Neural cell (in vitro differentiated cells): ENCODE measurements around the gene CD72.

Source experiments
- EP300 ChIP-seq: fragments of 450-650 bp; conservative IDR thresholded peaks from 2 replicates; pipeline ENCODE4 v1.6.1; 2014; ENCODE audit warnings: antibody characterized with exemption, mild to moderate bottlenecking, moderate library complexity; ENCODE audit not compliant: poor library complexity, severe bottlenecking
- EZH2 ChIP-seq: fragments of 200-600, 300-800 bp; shearing (Covaris generic), sonication (generic); IDR thresholded peaks from 2 replicates; pipeline ENCODE4 v1.6.1; 2014; ENCODE audit warnings: antibody characterized with exemption, low read length, borderline replicate concordance, mild to moderate bottlenecking; ENCODE audit not compliant: insufficient read depth, poor library complexity, severe bottlenecking
- MXI1 ChIP-seq: fragments of 450-650 bp; conservative IDR thresholded peaks from 2 replicates; pipeline ENCODE4 v1.6.1; 2014; ENCODE audit warnings: antibody characterized with exemption, mild to moderate bottlenecking; ENCODE audit not compliant: poor library complexity, severe bottlenecking
- POLR2AphosphoS5 ChIP-seq: IDR thresholded peaks from 2 replicates; pipeline ENCODE4 v1.6.1; 2012
- RAD21 ChIP-seq: fragments of 450-650 bp; conservative IDR thresholded peaks from 2 replicates; pipeline ENCODE4 v1.6.1; 2014; ENCODE audit warnings: antibody characterized with exemption, mild to moderate bottlenecking, moderate library complexity
- TAF1 ChIP-seq: IDR thresholded peaks from 2 replicates; pipeline ENCODE4 v1.6.1; 2012; ENCODE audit warnings: low read depth
- TF ChIP-seq, protein P1 (sequence below): fragments of 450-650 bp; IDR thresholded peaks from 2 replicates; pipeline ENCODE4 v1.5.1; 2014; ENCODE audit warnings: antibody characterized with exemption, mild to moderate bottlenecking, moderate library complexity; ENCODE audit not compliant: poor library complexity, severe bottlenecking
- TF ChIP-seq, protein P2 (sequence below): IDR thresholded peaks from 2 replicates; pipeline ENCODE4 v1.6.1; 2012; ENCODE audit warnings: borderline replicate concordance

DNA sequence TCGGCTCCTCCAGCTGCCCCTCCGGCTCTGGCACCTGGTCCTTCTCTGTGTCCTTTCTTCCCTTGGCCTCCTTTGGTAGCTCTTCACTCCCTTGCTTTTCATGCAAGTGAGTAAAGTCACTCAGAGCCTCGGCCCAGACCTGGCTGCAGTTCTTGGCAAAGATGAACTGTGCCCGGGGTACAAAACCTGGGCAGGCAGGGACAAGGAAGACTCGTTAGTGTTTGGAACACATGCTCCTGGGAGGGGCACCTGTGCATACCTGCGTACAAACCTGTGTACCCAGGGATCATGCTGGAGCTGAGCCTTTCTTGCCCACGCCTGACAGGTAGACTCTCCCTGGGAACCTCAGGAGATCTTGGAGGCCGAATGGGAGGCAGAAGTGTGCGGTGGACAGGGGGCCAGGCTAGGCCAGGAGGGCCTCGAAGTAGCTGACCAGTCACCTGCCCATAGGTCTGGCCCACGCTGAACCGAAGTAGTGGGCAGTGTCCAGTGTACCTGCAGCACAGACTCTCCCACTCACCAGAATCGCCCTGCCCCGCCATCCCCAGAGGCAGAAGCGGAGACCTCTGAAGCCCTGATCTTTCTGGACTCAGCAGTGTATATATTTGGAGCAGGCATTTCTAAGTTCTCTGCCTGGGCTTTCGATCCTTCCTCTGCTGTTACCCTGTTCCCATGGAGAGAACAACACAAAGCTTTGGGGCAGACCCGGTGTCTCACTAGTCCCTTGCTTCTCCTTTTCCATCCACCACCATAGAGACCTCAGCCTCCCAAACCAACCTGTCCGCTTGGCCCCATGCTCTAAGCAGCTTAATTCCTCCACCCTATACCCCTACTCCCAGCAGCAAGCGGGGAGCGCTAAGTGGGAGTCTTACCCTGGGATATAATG is 55.1 kb downstream of the CD72 start:
- TF ChIP-seq, protein P1, sequence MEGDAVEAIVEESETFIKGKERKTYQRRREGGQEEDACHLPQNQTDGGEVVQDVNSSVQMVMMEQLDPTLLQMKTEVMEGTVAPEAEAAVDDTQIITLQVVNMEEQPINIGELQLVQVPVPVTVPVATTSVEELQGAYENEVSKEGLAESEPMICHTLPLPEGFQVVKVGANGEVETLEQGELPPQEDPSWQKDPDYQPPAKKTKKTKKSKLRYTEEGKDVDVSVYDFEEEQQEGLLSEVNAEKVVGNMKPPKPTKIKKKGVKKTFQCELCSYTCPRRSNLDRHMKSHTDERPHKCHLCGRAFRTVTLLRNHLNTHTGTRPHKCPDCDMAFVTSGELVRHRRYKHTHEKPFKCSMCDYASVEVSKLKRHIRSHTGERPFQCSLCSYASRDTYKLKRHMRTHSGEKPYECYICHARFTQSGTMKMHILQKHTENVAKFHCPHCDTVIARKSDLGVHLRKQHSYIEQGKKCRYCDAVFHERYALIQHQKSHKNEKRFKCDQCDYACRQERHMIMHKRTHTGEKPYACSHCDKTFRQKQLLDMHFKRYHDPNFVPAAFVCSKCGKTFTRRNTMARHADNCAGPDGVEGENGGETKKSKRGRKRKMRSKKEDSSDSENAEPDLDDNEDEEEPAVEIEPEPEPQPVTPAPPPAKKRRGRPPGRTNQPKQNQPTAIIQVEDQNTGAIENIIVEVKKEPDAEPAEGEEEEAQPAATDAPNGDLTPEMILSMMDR: no peak
- TF ChIP-seq EP300 (no peak), EZH2 (no peak), POLR2AphosphoS5 (no peak), MXI1 (no peak), RAD21 (no peak), TAF1 (no peak)
- TF ChIP-seq, protein P2, sequence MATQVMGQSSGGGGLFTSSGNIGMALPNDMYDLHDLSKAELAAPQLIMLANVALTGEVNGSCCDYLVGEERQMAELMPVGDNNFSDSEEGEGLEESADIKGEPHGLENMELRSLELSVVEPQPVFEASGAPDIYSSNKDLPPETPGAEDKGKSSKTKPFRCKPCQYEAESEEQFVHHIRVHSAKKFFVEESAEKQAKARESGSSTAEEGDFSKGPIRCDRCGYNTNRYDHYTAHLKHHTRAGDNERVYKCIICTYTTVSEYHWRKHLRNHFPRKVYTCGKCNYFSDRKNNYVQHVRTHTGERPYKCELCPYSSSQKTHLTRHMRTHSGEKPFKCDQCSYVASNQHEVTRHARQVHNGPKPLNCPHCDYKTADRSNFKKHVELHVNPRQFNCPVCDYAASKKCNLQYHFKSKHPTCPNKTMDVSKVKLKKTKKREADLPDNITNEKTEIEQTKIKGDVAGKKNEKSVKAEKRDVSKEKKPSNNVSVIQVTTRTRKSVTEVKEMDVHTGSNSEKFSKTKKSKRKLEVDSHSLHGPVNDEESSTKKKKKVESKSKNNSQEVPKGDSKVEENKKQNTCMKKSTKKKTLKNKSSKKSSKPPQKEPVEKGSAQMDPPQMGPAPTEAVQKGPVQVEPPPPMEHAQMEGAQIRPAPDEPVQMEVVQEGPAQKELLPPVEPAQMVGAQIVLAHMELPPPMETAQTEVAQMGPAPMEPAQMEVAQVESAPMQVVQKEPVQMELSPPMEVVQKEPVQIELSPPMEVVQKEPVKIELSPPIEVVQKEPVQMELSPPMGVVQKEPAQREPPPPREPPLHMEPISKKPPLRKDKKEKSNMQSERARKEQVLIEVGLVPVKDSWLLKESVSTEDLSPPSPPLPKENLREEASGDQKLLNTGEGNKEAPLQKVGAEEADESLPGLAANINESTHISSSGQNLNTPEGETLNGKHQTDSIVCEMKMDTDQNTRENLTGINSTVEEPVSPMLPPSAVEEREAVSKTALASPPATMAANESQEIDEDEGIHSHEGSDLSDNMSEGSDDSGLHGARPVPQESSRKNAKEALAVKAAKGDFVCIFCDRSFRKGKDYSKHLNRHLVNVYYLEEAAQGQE: no peak
